Endothelial cell (in vitro differentiated cells): ENCODE data around the gene SPPL3. TPM values are rescaled to one million over a fixed set of nuclear protein-coding genes. Genes with fewer than 3 reads are reported as not detected.

Experiments used
- DNase-seq: peaks from one replicate; pipeline ENCODE4 v3.0.0; 2021; ENCODE audit warnings: low spot score
- H3K27ac Mint-ChIP-seq: one replicate; pipeline ENCODE4 v1.8.0; 2021; ENCODE audit warnings: mixed read lengths, inconsistent platforms; ENCODE audit not compliant: unreplicated experiment
- H3K27me3 Mint-ChIP-seq: one replicate; pipeline ENCODE4 v1.8.0; 2021; ENCODE audit warnings: mild to moderate bottlenecking, moderate library complexity, mixed read lengths, inconsistent platforms; ENCODE audit not compliant: unreplicated experiment
- H3K36me3 Mint-ChIP-seq: one replicate; pipeline ENCODE4 v1.8.0; 2021; ENCODE audit warnings: mild to moderate bottlenecking, low read depth, mixed read lengths, inconsistent platforms; ENCODE audit not compliant: unreplicated experiment
- H3K4me1 Mint-ChIP-seq: one replicate; pipeline ENCODE4 v1.8.0; 2021; ENCODE audit warnings: mild to moderate bottlenecking, mixed read lengths, inconsistent platforms; ENCODE audit not compliant: unreplicated experiment
- H3K4me3 Mint-ChIP-seq: one replicate; pipeline ENCODE4 v1.8.0; 2021; ENCODE audit warnings: mild to moderate bottlenecking, mixed read lengths, inconsistent platforms; ENCODE audit not compliant: unreplicated experiment
- H3K9me3 Mint-ChIP-seq: one replicate; pipeline ENCODE4 v1.8.0; 2021; ENCODE audit warnings: mixed read lengths, inconsistent platforms; ENCODE audit not compliant: unreplicated experiment
- CTCF ChIP-seq: fragments of 200-600 bp; sonication (generic); IDR thresholded peaks from one replicate; pipeline ENCODE4 v1.5.0; 2021; ENCODE audit warnings: antibody characterized with exemption; ENCODE audit not compliant: unreplicated experiment
- total RNA-seq: library from RNA; stranded (reverse); fragmentation: NEBNext Ultra II Directional; extraction: Animal tissue kit (Norgen Biotek cat#: 25700); gene quantifications from one replicate; pipeline ENCODE4 v1.2.1, GENCODE V29; 2021; ENCODE audit not compliant: unreplicated experiment

The SPPL3 gene
- total RNA-seq, 1 donor from 2014 or later = 55.4 TPM

- DNase-seq = no peak
- H3K9me3 Mint-ChIP-seq = no peaks in the 10 kb centered on the region
- H3K27ac Mint-ChIP-seq = no peak overlapping the region
- H3K4me1 Mint-ChIP-seq = peaks cover 17% of the 10 kb centered on the region
- H3K27me3 Mint-ChIP-seq = peaks cover 1% of the 10 kb centered on the region
- H3K4me3 Mint-ChIP-seq = no peak overlapping the region
- H3K36me3 Mint-ChIP-seq = peaks cover 21% of the 10 kb centered on the region
- no peak for TF ChIP-seq CTCF
Observed at GRCh38 chr12:120757226-120757742, 146.9 kb downstream of the SPPL3 start.

- no peak for TF ChIP-seq CTCF
- H3K4me1 Mint-ChIP-seq = peaks cover 2% of the 10 kb centered on the region
- DNase-seq = no peak
- H3K9me3 Mint-ChIP-seq = no peaks in the 10 kb centered on the region
- H3K36me3 Mint-ChIP-seq = peaks cover 5% of the 10 kb centered on the region
- H3K27ac Mint-ChIP-seq = no peak overlapping the region
- H3K27me3 Mint-ChIP-seq = peaks cover 1% of the 10 kb centered on the region
- H3K4me3 Mint-ChIP-seq = no peak overlapping the region
Observed at GRCh38 chr12:120755269-120755668, 148.9 kb downstream of the SPPL3 start.

GRCh38 chr12:120754792-120755191, 149.4 kb downstream of the SPPL3 start:
- Mint-ChIP-seq H3K27ac (no peak overlapping the region), H3K9me3 (no peaks in the 10 kb centered on the region), H3K27me3 (peaks cover 1% of the 10 kb centered on the region), H3K36me3 (peaks cover 5% of the 10 kb centered on the region), H3K4me3 (no peak overlapping the region), H3K4me1 (no peaks in the 10 kb centered on the region)
- no peak for TF ChIP-seq CTCF
- no peak for DNase-seq

GRCh38 chr12:120751389-120751788, 152.8 kb downstream of the SPPL3 start:
- no peak for TF ChIP-seq CTCF
- Mint-ChIP-seq H3K9me3 (no peaks in the 10 kb centered on the region), H3K36me3 (no peaks in the 10 kb centered on the region), H3K4me1 (no peaks in the 10 kb centered on the region), H3K27me3 (peaks cover 3% of the 10 kb centered on the region), H3K4me3 (no peak overlapping the region), H3K27ac (no peak overlapping the region)
- DNase-seq = no peak

- H3K27ac Mint-ChIP-seq = no peak overlapping the region
- H3K4me1 Mint-ChIP-seq = no peaks in the 10 kb centered on the region
- no peaks in the 10 kb centered on the region for H3K9me3 Mint-ChIP-seq
- no peak for DNase-seq
- H3K4me3 Mint-ChIP-seq = no peak overlapping the region
- TF ChIP-seq CTCF = no peak
- peaks cover 3% of the 10 kb centered on the region for H3K27me3 Mint-ChIP-seq
- no peaks in the 10 kb centered on the region for H3K36me3 Mint-ChIP-seq
Observed at GRCh38 chr12:120750806-120751205, 153.4 kb downstream of the SPPL3 start.
